ENCODE measurements around the gene EPG5. TPM values are rescaled to one million over a fixed set of nuclear protein-coding genes. Genes with fewer than 3 reads are reported as not detected.
"Not testable (repeated sequence)": the region's sequence is repeated elsewhere in the genome, so short reads cannot be mapped to it uniquely, and the experiment has no call there.

The EPG5 gene
- total RNA-seq, 1 donor from 2014 or later = 18.7 TPM

DNA sequence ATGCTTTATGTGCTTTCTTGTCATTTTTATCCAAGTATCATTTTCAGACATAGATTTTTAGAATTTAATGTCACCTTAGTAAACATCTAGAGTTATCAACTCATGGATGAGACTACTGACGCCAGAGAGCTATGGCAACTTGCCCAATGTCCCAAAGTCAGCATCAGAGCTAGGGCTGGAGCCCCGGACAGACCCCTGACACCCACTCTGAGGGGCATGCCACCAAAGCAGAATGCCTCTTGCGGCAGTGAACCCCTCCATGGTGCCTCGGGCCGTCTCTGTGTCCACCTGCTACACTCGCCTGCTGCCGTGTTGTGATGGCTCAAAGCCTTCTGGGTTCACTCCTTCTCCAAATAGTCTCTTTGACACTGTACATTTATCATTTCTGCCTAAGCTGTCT is 136.2 kb downstream of the EPG5 start:
- ATAC-seq (no peak), DNase-seq (no peak)
- intact Hi-C loops (cut with micrococcal nuclease) = loop anchor here (10.0 kb wide), 1 partner anchor 106 kb away; the partner anchor contains the start of gene SLC14A1

GRCh38 chr18:45829855-45830254 is 137.3 kb downstream of the EPG5 start:
- intact Hi-C loops (cut with micrococcal nuclease) = loop anchor here (10.0 kb wide), 1 partner anchor 105 kb away; the partner anchor contains the start of gene SLC14A1
- no peak for ATAC-seq
- no peak for DNase-seq

- intact Hi-C loops (cut with micrococcal nuclease) = no loop called here
- no peak for DNase-seq
- ATAC-seq = peak; percentile 77
These were observed 138.0 kb downstream of the EPG5 start for GRCh38 chr18:45828917-45829811.

DNA sequence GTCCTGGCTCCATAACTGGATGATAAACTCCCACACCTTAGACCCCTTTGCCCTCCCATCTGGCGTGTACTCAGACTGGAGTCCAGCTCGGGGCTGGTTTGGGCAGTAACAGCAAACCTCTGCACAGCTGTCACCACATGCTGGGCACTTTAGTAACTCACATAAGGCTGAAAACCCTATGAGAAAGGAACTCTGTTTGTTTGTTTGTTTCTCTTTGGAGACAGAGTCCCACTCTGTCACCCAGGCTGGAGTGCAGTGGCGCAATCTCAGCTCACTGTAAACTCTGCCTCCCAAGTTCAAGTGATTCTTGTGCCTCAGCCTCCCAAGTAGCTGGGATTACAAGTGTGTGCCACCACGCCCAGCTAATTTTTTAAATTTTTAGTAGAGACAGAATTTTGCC is 140.4 kb downstream of the EPG5 start:
- DNase-seq; ATAC-seq; intact Hi-C loops (cut with micrococcal nuclease): not testable (repeated sequence)

DNA sequence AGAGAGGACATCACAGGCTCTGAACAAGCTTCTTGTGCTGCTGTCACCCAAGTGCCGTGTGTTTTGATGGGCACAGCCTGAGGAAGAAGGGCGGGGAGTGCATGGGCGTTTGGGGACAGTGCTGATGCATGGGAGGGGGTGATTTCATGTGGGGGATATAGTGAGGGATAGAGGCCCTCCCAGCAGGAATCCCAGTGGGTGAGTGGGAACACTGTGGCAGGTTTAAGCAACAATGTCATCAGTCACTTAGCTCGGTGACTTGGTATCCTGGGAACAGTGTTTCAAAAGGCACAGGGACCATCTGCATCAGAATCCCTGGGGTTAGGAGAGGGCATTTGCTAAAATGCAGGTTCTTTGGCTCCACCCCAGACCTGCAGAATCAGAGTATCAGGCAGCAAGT is 141.0 kb downstream of the EPG5 start:
- intact Hi-C loops (cut with micrococcal nuclease) = no loop called here
- no peak for DNase-seq
- no peak for ATAC-seq

DNA sequence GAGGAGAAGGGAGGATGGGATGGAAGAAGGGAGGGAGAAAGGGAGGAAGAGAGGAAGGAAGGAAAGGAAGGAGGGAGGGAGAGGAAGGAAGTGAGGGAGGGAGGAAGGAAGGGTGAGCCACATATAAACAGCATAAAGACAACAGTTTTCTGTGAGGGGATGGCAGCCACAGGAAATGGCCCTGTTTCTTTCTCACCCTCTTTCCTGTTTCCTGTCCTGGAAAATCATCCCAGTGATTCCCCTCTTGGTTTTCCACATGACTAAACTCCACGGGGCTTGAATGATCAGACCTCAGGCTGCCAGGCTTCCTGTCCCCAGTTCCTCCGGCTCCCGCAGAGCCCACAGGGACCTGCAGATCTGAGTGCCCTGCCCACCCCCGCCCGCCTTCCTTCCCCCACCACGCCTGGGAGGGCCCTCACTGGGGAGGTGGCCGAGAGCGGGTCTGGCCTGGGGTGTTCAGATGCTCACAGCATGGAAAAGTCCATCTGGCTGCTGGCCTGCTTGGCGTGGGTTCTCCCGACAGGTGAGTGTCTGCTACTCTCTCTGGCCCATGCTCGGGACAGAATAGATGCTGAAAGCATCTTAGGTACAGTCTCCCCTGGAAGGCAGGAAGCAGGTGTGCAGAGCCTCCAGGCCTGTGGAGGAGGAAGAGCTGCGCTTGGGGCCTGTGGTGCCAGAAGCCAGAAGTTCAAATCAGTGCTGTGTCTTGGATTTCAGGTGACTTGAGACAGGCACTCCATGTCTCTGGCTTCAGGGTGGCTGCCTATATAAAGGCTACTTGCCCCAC is 141.7 kb downstream of the EPG5 start, which contains the start of gene SIGLEC15:
TSS of gene SIGLEC15 (plus strand) at position 418 of the 787 bp plus-strand sequence. CDS start at position 472, 54 bp downstream.
- intact Hi-C loops (cut with micrococcal nuclease) = no loop called here
- ATAC-seq = no peak
- no peak for DNase-seq

DNA sequence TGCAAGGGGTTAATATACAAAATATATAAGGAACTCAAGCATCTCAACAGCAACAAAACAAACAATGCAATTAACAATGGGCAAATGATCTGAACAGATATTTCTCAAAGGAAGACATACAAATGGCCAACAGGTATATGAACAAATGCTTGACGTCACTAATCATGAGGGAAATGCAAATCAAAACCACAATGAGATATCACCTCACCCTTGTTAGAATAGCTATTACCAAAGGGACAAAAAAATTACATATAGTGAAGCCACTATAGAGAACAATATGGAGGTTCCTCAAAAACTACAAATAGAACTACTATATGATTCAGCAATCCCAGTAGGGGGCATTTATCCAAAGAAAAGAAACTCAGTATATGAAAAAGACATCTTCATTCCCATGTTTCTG is 145.4 kb downstream of the EPG5 start:
- intact Hi-C loops (cut with micrococcal nuclease) = no loop called here
- ATAC-seq = no peak
- DNase-seq = no peak

- DNase-seq = no peak
- intact Hi-C loops (cut with micrococcal nuclease) = no loop called here
These were observed 146.1 kb downstream of the EPG5 start for GRCh38 chr18:45821026-45821425.

DNA sequence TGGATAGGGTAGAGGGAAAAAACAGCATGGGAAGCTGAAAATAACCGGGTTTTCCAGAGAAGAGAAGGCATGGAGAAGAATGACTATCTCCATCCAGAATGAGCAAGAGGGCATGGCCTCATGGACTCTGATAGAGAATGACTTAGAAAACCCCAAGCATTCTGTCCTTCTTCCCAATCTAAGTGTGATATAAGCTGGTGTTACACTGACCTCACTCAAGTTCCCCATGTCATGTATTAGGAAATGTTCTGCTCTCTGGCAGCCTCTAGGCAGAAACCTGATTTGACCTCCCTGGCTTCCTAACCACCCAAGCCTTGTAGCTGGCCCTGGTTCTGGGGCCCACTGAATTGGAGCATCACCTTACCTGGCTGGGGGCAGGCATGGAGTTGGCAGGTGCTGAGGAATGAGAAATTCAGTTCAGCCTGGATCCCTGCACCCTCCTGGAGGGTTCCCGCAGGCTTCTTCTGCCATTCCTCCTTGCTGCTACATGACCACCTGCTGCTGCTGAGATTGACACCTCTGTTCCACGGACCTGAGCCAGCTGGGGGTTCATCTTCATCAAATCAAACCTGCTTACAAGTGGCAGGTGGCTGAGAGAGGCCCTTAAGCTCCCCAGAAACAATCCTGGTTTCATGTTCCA is 146.9 kb downstream of the EPG5 start:
- DNase-seq = no peak
- intact Hi-C loops (cut with micrococcal nuclease) = no loop called here
- no peak for ATAC-seq

More at GRCh38 chr18:45821026-45821425, 146.1 kb downstream of the EPG5 start:
- no peak for ATAC-seq

GRCh38 chr18:45818765-45819164 is 148.4 kb downstream of the EPG5 start:
- ATAC-seq; intact Hi-C loops (cut with micrococcal nuclease); DNase-seq: not testable (repeated sequence)

DNA sequence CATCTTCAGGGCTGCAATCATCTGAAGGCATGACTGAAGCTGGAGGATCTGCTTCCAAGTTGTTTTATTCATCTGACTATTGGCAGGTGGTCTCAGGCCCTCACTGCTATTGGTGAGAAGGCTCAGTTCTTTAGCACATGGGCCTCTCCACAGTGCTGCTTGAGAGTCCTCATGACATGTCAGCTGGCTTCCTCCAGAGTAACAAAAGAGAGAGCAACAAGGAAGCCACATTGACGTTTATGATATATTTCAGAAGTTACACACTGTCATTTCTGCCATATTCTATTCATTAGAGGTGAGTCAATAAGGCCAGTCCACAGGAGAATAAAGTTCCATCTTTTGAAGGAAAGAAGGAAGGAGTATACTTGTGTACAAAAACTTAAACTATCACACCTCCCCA is 149.6 kb downstream of the EPG5 start:
- ATAC-seq (no peak), DNase-seq (no peak)
- intact Hi-C loops (cut with micrococcal nuclease) = no loop called here

DNA sequence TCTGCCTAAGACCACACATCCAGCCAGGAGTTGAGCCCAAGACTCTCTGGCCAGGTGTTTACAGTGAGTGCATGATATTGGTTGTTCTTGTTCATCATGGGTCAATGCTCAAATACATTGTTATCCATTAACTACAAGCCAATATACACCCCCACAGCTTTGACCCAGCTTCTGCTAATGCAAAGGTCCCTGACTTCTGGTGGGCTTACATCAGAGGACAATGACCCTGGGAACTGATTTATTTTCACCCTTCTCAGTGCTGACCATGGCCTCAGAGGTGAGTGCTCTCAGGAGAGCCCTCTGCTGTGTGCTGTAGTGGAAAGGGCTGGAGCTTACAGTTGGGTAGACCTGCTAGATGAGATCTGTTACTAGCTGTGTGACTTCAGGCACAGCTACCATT is 152.4 kb downstream of the EPG5 start:
- ATAC-seq; intact Hi-C loops (cut with micrococcal nuclease); DNase-seq: not testable (repeated sequence)

- intact Hi-C loops (cut with micrococcal nuclease); ATAC-seq: not testable (repeated sequence)
- peak; percentile 42 for DNase-seq
These were observed 160.0 kb downstream of the EPG5 start for GRCh38 chr18:45807144-45807543.

- intact Hi-C loops (cut with micrococcal nuclease) = no loop called here
- ATAC-seq = no peak
These were observed 160.9 kb downstream of the EPG5 start for GRCh38 chr18:45806226-45806625.

DNA sequence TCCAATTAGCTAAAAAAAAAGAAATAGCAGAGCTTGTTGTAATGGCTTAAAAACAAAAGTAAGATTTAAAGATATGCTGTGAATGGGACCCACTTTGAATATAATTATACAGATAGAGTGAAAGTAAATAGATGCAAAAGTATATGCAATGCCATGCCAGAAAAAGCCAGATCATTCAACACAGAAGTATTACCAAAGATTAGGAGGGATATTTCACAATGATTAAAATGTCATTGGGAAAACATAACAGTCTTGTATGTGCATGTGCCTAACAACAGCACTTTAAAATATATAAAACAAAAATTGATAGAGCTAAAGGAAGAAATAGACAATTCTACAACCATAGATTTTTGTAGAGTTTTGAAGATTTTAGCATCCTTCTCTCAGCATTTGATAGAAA is 161.6 kb downstream of the EPG5 start:
- DNase-seq = no peak
- intact Hi-C loops (cut with micrococcal nuclease) = no loop called here
- ATAC-seq = no peak

More at GRCh38 chr18:45806226-45806625, 160.9 kb downstream of the EPG5 start:
- no peak for DNase-seq

DNA sequence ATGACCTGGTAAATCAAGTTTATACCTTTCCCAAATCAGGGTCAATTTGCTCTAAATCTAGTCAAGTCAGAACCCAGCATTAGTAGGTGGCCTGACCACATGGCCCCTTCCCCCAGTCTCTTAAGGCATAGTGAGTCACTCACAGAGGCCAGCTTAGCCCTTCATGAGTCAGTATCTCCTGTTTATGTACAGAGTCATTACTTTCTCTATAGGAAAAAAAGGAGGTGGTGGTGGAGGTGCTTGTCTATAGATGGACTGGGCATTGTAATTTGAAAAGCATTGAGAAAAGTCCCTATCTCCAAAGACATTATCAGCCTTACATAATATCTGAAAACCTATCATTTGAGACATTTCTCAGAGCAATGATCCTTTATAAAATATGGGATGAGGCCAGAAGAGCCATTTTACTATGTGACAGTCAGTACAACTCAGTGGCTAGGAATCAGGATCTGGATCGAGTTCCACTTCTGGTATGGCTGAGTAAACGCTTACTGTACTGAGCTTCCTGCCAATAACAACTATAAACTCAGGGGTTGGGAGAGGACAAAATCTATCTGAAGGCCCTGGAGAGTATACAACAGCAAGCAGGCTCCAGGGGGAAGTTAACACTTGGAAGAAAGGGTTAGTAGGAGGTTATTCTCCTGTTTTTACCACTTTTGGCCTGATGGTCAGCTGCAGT is 164.2 kb downstream of the EPG5 start:
- intact Hi-C loops (cut with micrococcal nuclease) = no loop called here
- ATAC-seq = no peak
- DNase-seq = no peak

GRCh38 chr18:45801416-45802004 is 165.6 kb downstream of the EPG5 start:
- ATAC-seq = no peak
- DNase-seq = no peak
- intact Hi-C loops (cut with micrococcal nuclease) = no loop called here

Measured in left ventricle myocardium superior (tissue), 1 donor.